Uterus (tissue), 4 donors: ENCODE data around the gene C2orf78. TPM values are rescaled to one million over a fixed set of nuclear protein-coding genes. Genes with fewer than 3 reads are reported as not detected.

Experiments
- DNase-seq, 2 donors: peaks; one replicate each; pipeline ENCODE4 v3.0.0-alpha.2; 2019 to 2020
- H3K27ac ChIP-seq, 2 donors: fragments of 200-600 bp; sonication (generic); 1 replicate in 1 of 2; 2 replicates in 1 of 2; pipeline ENCODE4 v1.5.1; 2016 to 2018
- H3K27me3 ChIP-seq, 2 donors: fragments of 200-600 bp; sonication (generic); one replicate each; pipeline ENCODE4 v1.5.1; 2018 to 2019; ENCODE audit warnings: control low read depth in 1 of 2
- H3K36me3 ChIP-seq, 2 donors: fragments of 200-600 bp; sonication (generic); one replicate each; pipeline ENCODE4 v1.5.1; 2019; ENCODE audit warnings: control low read depth in 1 of 2
- H3K4me1 ChIP-seq, 2 donors: fragments of 200-600 bp; sonication (generic); one replicate each; pipeline ENCODE4 v1.5.1; 2018 to 2019; ENCODE audit warnings: control low read depth in 1 of 2
- H3K4me3 ChIP-seq, 2 donors: fragments of 200-600 bp; sonication (generic); 1 replicate in 1 of 2; 2 replicates in 1 of 2; pipeline ENCODE4 v1.5.1; 2018 to 2019; ENCODE audit warnings: mild to moderate bottlenecking in 1 of 2
- H3K9me3 ChIP-seq, 2 donors: fragments of 200-600 bp; sonication (generic); one replicate each; pipeline ENCODE4 v1.5.1; 2019; ENCODE audit warnings: control low read depth in 1 of 2
- POLR2A ChIP-seq, 2 donors: fragments of 450-650 bp; IDR thresholded peaks; one replicate each; pipeline ENCODE4 v1.6.1; 2016; ENCODE audit warnings: antibody characterized with exemption in 2 of 2, mild to moderate bottlenecking in 1 of 2, moderate library complexity in 1 of 2
- intact Hi-C: fragments of 100-400 bp; cut with DNase I; formaldehyde crosslinking; loops from one replicate; pipeline ENCODE4 v1.15.1; 2023; ENCODE audit warnings: low total_unique reads
- total RNA-seq, 4 donors: library from RNA; depleted of rRNA in 3 of 4; stranded (reverse); fragments of >200 nt in 3 of 4; gene quantifications; one replicate each; pipeline versions ENCODE4 v1.1.0 to v1.2.4, GENCODE V29; 2014 to 2023
- TF ChIP-seq, protein P1 (sequence below), 4 experiments: fragments of 200-600 bp in 2 of 4; fragments of 450-650 bp in 2 of 4; sonication (generic) in 2 of 4; IDR thresholded peaks; one replicate each; pipeline ENCODE4 v1.5.1; 2016 to 2019; ENCODE audit warnings: antibody characterized with exemption in 4 of 4, mild to moderate bottlenecking in 2 of 4, moderate library complexity in 1 of 4
- donor health status: DM: yes; HTN: yes; CAD: no.

The C2orf78 gene
- total RNA-seq, 4 donors from 2014 or later: not detected

DNA sequence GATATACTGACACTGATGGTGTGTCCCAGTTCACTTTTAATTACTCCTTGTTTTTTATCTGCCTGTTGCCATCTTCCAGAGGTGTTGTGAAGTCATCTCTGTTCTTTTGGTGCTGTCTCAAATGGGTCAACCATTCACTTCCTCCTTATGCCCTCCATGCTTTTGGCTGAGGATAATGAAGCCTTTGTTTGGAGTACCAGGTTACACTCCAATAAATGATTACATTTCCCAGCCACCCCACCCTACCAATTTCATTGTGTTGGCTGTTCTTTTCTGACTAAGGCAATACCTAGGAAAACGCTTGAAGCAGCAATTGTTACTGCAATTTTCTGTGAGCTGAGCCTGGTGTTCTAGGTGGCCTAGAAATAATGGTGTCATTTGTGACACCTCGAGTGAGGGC is 79.0 kb downstream of the C2orf78 start:
- Histone ChIP-seq H3K27me3 (no peaks in the 10 kb centered on the region), H3K27ac (no peak overlapping the region), H3K4me3 (no peak overlapping the region), H3K9me3 (no peaks in the 10 kb centered on the region), H3K4me1 (no peaks in the 10 kb centered on the region), H3K36me3 (no peaks in the 10 kb centered on the region)
- no peak for DNase-seq
- intact Hi-C loops: no loop called here
- TF ChIP-seq POLR2A (IDR thresholded peaks at IDR 0.05): no peak
- TF ChIP-seq, protein P1, sequence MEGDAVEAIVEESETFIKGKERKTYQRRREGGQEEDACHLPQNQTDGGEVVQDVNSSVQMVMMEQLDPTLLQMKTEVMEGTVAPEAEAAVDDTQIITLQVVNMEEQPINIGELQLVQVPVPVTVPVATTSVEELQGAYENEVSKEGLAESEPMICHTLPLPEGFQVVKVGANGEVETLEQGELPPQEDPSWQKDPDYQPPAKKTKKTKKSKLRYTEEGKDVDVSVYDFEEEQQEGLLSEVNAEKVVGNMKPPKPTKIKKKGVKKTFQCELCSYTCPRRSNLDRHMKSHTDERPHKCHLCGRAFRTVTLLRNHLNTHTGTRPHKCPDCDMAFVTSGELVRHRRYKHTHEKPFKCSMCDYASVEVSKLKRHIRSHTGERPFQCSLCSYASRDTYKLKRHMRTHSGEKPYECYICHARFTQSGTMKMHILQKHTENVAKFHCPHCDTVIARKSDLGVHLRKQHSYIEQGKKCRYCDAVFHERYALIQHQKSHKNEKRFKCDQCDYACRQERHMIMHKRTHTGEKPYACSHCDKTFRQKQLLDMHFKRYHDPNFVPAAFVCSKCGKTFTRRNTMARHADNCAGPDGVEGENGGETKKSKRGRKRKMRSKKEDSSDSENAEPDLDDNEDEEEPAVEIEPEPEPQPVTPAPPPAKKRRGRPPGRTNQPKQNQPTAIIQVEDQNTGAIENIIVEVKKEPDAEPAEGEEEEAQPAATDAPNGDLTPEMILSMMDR (IDR thresholded peaks at IDR 0.05): no peak

Other genes with a start within 250 kb of the C2orf78 start
- under 1 TPM in 1 of 4 donors, not detected in 3; 0.62 TPM for gene NAT8, start 141.8 kb upstream of the C2orf78 start, total RNA-seq
- gene TPRKB, start 46.8 kb upstream of the C2orf78 start, total RNA-seq: 10 to 100 TPM; 25.4 to 49.6 (median 39.6) TPM
- 10 to 100 TPM; 15.1 to 88.5 (median 44.6) TPM for gene DUSP11, start 4.1 kb upstream of the C2orf78 start, total RNA-seq
- gene STAMBP, start 44.8 kb downstream of the C2orf78 start, total RNA-seq: 100 to 1,000 TPM in 1 of 4 donors, 10 to 100 TPM in 3; 31.8 to 115 (median 43.7) TPM
- 1,000 to 10,000 TPM in 1 of 4 donors, 100 to 1,000 TPM in 3; 171 to 1,273 (median 578) TPM for gene ACTG2, start 108.8 kb downstream of the C2orf78 start, total RNA-seq
- 100 to 1,000 TPM in 1 of 4 donors, 10 to 100 TPM in 3; 43.6 to 128 (median 58.6) TPM for gene DGUOK, start 142.7 kb downstream of the C2orf78 start, total RNA-seq
- gene TET3, start 200.7 kb downstream of the C2orf78 start, total RNA-seq: 10 to 100 TPM in 2 of 4 donors, 1 to 10 TPM in 2; 1.3 to 12.0 (median 7.8) TPM